Fibroblast of mammary gland (primary cell): ENCODE measurements around the gene ZNF26.
"Not testable (repeated sequence)": the region's sequence is repeated elsewhere in the genome, so short reads cannot be mapped to it uniquely, and the experiment has no call there.

Experiments
- DNase-seq: peaks from one replicate; pipeline ENCODE4 v3.0.0-alpha.2; 2010; ENCODE audit warnings: low read depth
- H3K4me3 ChIP-seq: 2 replicates; pipeline ENCODE4 v1.5.1; 2011; ENCODE audit warnings: low read depth, mild to moderate bottlenecking, low read length, moderate library complexity; ENCODE audit not compliant: control insufficient read depth
- TF ChIP-seq, protein P1 (sequence below): conservative IDR thresholded peaks from 2 replicates; pipeline ENCODE4 v1.5.1; 2011; ENCODE audit warnings: low read depth, low read length, inconsistent platforms; ENCODE audit not compliant: control insufficient read depth, insufficient read depth

Gene ZNF26

GRCh38 chr12:132952371-132953162, 33.6 kb upstream of the ZNF26 start:
- TF ChIP-seq, protein P1, sequence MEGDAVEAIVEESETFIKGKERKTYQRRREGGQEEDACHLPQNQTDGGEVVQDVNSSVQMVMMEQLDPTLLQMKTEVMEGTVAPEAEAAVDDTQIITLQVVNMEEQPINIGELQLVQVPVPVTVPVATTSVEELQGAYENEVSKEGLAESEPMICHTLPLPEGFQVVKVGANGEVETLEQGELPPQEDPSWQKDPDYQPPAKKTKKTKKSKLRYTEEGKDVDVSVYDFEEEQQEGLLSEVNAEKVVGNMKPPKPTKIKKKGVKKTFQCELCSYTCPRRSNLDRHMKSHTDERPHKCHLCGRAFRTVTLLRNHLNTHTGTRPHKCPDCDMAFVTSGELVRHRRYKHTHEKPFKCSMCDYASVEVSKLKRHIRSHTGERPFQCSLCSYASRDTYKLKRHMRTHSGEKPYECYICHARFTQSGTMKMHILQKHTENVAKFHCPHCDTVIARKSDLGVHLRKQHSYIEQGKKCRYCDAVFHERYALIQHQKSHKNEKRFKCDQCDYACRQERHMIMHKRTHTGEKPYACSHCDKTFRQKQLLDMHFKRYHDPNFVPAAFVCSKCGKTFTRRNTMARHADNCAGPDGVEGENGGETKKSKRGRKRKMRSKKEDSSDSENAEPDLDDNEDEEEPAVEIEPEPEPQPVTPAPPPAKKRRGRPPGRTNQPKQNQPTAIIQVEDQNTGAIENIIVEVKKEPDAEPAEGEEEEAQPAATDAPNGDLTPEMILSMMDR: no peak
- no peak overlapping the region for H3K4me3 ChIP-seq
- DNase-seq: no peak

DNA sequence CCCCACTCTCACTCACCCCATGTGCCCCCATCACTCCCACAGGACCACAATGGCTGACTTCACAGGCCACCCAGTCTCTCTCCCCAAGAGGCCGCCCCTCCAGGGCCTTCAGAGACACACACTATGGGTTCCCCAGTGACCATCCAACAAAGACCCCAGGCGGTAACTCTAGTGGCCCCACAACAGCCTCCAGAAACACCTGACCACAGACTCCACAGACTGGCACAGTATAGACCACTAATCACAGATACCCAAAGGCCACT, 33.1 kb upstream of the ZNF26 start:
- TF ChIP-seq, protein P1: no peak
- no peak for DNase-seq
- H3K4me3 ChIP-seq: no peak overlapping the region

GRCh38 chr12:132953771-132954170, 32.4 kb upstream of the ZNF26 start:
- no peak overlapping the region for H3K4me3 ChIP-seq
- TF ChIP-seq, protein P1: no peak
- no peak for DNase-seq

- H3K4me3 ChIP-seq: peak overlapping the region; percentile 89
- DNase-seq: peak; percentile 20
- TF ChIP-seq, protein P1: no peak
Measured at GRCh38 chr12:132954471-132955048, 31.6 kb upstream of the ZNF26 start.

DNA sequence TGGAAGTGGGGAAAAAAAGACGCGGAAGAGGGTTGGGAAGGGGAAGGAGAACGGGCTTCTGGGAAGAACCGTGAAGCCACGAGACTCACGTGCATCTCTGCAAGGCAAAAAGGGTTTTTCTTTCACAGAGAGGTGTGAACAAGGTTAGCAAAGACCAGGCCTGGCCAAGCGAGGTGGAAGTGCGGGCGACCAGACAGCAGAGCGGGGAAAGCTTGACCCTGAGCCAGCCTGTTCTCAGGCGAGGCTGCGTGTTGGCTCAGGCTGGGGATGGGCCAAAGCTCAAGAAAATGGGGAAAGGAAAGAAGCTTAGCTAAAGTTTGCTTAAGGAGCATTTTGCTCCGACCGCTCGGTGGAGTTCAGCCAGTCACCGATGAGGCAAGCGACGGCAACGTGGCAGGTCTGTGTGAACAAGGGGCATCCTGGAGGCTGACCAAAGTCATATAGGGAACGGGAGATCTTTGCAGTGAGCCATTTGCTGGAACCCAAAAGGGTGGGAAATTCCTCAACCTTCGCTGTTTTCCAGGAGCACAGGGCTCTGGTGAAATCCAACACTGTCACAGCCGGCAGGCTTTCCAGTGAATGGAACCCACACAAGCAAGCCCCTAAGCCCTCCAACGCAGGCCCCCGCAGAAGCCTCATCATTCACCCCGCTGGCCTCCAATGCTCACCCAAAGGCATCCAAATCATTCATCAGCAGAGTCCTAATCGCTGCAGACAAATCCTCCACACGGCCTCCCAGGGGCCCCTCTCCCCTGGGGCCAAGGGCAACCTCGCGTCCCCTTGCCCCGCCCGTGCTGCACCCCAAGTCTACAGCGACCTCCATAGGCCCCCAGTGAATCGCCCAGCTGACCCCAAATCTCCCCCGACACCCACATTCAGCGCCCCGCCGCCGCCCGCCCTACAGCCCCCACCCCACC, 30.8 kb upstream of the ZNF26 start:
- TF ChIP-seq, protein P1: no peak
- peak; percentile 79 for DNase-seq
- H3K4me3 ChIP-seq: peak overlapping the region; percentile 89

- DNase-seq: peak; percentile 83
- TF ChIP-seq, protein P1: no peak
- peak within 1 kb of the TSS; percentile 89 for H3K4me3 ChIP-seq
Measured at GRCh38 chr12:132956011-132956788, 30.0 kb upstream of the ZNF26 start, which contains the start of gene ZNF605. TSS of gene ZNF605 (minus strand) at chr12:132956306. CDS start at chr12:132945635, 10,671 bp downstream.

- DNase-seq, H3K4me3 ChIP-seq: not testable (repeated sequence)
Measured at GRCh38 chr12:132961790-132962189, 24.4 kb upstream of the ZNF26 start.
